ENCODE results near the gene TRAPPC10. TPM values are rescaled to one million over a fixed set of nuclear protein-coding genes. Genes with fewer than 3 reads are reported as not detected.

Gene TRAPPC10
- total RNA-seq (2022; extraction: Qiagen RNA extraction), result 12.5 to 17.4 TPM (median 15.3 TPM) in 5 replicates

GRCh38 chr21:44011579-44012473, at the start of gene TRAPPC10:
Gene TRAPPC10 (plus strand): TSS chr21:44012309. CDS start chr21:44012494, 185 bp downstream.

GRCh38 chr21:44107026-44107501, 95.0 kb downstream of the TRAPPC10 start, which contains the start of gene PWP2:
Gene PWP2 (plus strand): TSS chr21:44107399. CDS start chr21:44107417, 18 bp downstream.

Other genes with a start within 250 kb of the TRAPPC10 start
- gene CSTB, start 236.0 kb upstream of the TRAPPC10 start, total RNA-seq (2022; extraction: Qiagen RNA extraction), result 84.0 to 98.7 TPM (median 91.0 TPM) in 5 replicates
- gene RRP1, start 222.7 kb upstream of the TRAPPC10 start, total RNA-seq (2022; extraction: Qiagen RNA extraction), result 32.4 to 38.4 TPM (median 35.0 TPM) in 5 replicates
- 18.0 to 26.7 TPM (median 24.3 TPM) in 5 replicates for gene AGPAT3, start 147.1 kb upstream of the TRAPPC10 start, total RNA-seq (2022; extraction: Qiagen RNA extraction)
- gene PWP2, start 95.1 kb downstream of the TRAPPC10 start, total RNA-seq (2022; extraction: Qiagen RNA extraction), result 1.3 to 2.6 TPM (median 2.3 TPM) in 5 replicates
- 3.1 to 5.3 TPM (median 4.1 TPM) in 5 replicates for gene GATD3, start 121.4 kb downstream of the TRAPPC10 start, total RNA-seq (2022; extraction: Qiagen RNA extraction)
- gene ICOSLG, start 228.6 kb downstream of the TRAPPC10 start, total RNA-seq (2022; extraction: Qiagen RNA extraction), result 2.1 to 3.3 TPM (median 3.1 TPM) in 5 replicates
- not detected in 5 replicates for gene DNMT3L, start 249.6 kb downstream of the TRAPPC10 start, total RNA-seq (2022; extraction: Qiagen RNA extraction)

All from A549 treated with CORT108297 at 1 μM for 4 hours (cell line).